IMR-90 (cell line): ENCODE results near the gene OTOA. TPM values are rescaled to one million over a fixed set of nuclear protein-coding genes. Genes with fewer than 3 reads are reported as not detected.

Experiments used
- ATAC-seq: fragments of 200-7000 bp; cut with Tn5 transposase; 2 replicates; pipeline ENCODE4 v1.9.1; 2020; ENCODE audit warnings: low read depth, mild to moderate bottlenecking, moderate library complexity
- BruUV-seq: library from RNA; stranded (reverse); fragments of 400-500 nt; replicated peaks from 2 replicates; lab custom pipeline; 2021; lab: Mats Ljungman, UMichigan
- CTCF ChIA-PET: fragments of 300-600 bp; formaldehyde crosslinking; extraction: SDS; loops from one replicate; lab custom pipeline; 2021; ENCODE audit warnings: antibody characterized with exemption; lab: Yijun Ruan, JAX
- POLR2A ChIA-PET: fragments of 300-600 bp; sonication (Branson Sonifier 250); formaldehyde crosslinking; loops from one replicate; lab custom pipeline; 2022; ENCODE audit warnings: antibody characterized with exemption; ENCODE audit not compliant: unreplicated experiment; lab: Charles Lee
- DNase-seq: peaks from one replicate; pipeline ENCODE4 v3.0.0; 2013
- H2AFZ ChIP-seq: replicated peaks from 2 replicates; pipeline ENCODE3; 2013; ENCODE audit warnings: low read length, mild to moderate bottlenecking; ENCODE audit not compliant: poor library complexity
- H2AK5ac ChIP-seq: 2 replicates; pipeline ENCODE4 v1.6.1; 2013; ENCODE audit warnings: low read depth, low read length, inconsistent platforms
- H2AK9ac ChIP-seq: replicated peaks from 2 replicates; pipeline ENCODE3; 2013; ENCODE audit warnings: mild to moderate bottlenecking, low read depth, low read length, moderate library complexity; ENCODE audit not compliant: poor library complexity
- H2BK120ac ChIP-seq: 2 replicates; pipeline ENCODE4 v1.6.1; 2013; ENCODE audit warnings: low read depth, low read length, inconsistent platforms
- H2BK15ac ChIP-seq: 3 replicates; pipeline ENCODE4 v1.6.1; 2013; ENCODE audit warnings: low read depth, low read length, inconsistent platforms
- H2BK20ac ChIP-seq: 2 replicates; pipeline ENCODE4 v1.6.1; 2013; ENCODE audit warnings: low read depth, mild to moderate bottlenecking, inconsistent platforms, low read length, moderate library complexity
- H2BK5ac ChIP-seq: 2 replicates; pipeline ENCODE4 v1.6.1; 2013; ENCODE audit warnings: mild to moderate bottlenecking, low read depth, low read length, inconsistent platforms; ENCODE audit not compliant: poor library complexity, severe bottlenecking
- H3K14ac ChIP-seq: replicated peaks from 2 replicates; pipeline ENCODE4 v1.6.1; 2013; ENCODE audit warnings: low read depth, low read length, inconsistent platforms
- H3K18ac ChIP-seq: 2 replicates; pipeline ENCODE4 v1.6.1; 2013; ENCODE audit warnings: low read depth, low read length, control low read depth
- H3K23ac ChIP-seq: 2 replicates; pipeline ENCODE4 v1.6.1; 2013; ENCODE audit warnings: low read depth, low read length, inconsistent platforms
- H3K27ac ChIP-seq: 2 replicates; pipeline ENCODE4 v1.5.1; 2013; ENCODE audit warnings: mild to moderate bottlenecking, control low read depth, low read length; ENCODE audit not compliant: insufficient read depth
- H3K27me3 ChIP-seq: 2 replicates; pipeline ENCODE4 v1.6.1; 2013; ENCODE audit warnings: low read length; ENCODE audit not compliant: control insufficient read depth, insufficient read depth
- H3K36me3 ChIP-seq: 2 replicates; pipeline ENCODE4 v1.6.1; 2013; ENCODE audit warnings: low read length, mixed read lengths; ENCODE audit not compliant: control insufficient read depth, insufficient read depth
- H3K4ac ChIP-seq: 2 replicates; pipeline ENCODE4 v1.6.1; 2013; ENCODE audit warnings: low read depth, low read length, inconsistent platforms
- H3K4me1 ChIP-seq: 2 replicates; pipeline ENCODE4 v1.6.1; 2013; ENCODE audit warnings: low read length, mixed read lengths; ENCODE audit not compliant: control insufficient read depth, insufficient read depth
- H3K4me2 ChIP-seq: 2 replicates; pipeline ENCODE4 v1.6.1; 2013; ENCODE audit warnings: low read depth, mild to moderate bottlenecking, control low read depth, low read length, moderate library complexity
- H3K4me3 ChIP-seq: 2 replicates; pipeline ENCODE4 v1.5.1; 2013; ENCODE audit warnings: low read depth, mild to moderate bottlenecking, control low read depth, low read length, moderate library complexity; ENCODE audit not compliant: insufficient read depth
- H3K56ac ChIP-seq: 2 replicates; pipeline ENCODE4 v1.6.1; 2013; ENCODE audit warnings: low read length, inconsistent platforms; ENCODE audit not compliant: insufficient read depth; ENCODE audit errors: extremely low read depth
- H3K79me1 ChIP-seq, 2 experiments: 2 replicates each; pipeline ENCODE4 v1.6.1; 2013; ENCODE audit warnings: low read length in 2 of 2, inconsistent platforms in 1 of 2, low read depth in 1 of 2
- H3K9ac ChIP-seq: 2 replicates; pipeline ENCODE4 v1.6.1; 2013; ENCODE audit warnings: low read depth, low read length, control low read depth
- H3K9me1 ChIP-seq: 2 replicates; pipeline ENCODE4 v1.6.1; 2013; ENCODE audit warnings: low read length, inconsistent platforms; ENCODE audit not compliant: insufficient read depth
- H3K9me3 ChIP-seq: 2 replicates; pipeline ENCODE4 v1.6.1; 2013; ENCODE audit warnings: low read length; ENCODE audit not compliant: control insufficient read depth, insufficient read depth
- H4K20me1 ChIP-seq: 2 replicates; pipeline ENCODE4 v1.6.1; 2013; ENCODE audit warnings: low read length, inconsistent platforms; ENCODE audit not compliant: insufficient read depth
- H4K5ac ChIP-seq: 2 replicates; pipeline ENCODE4 v1.6.1; 2013; ENCODE audit warnings: mild to moderate bottlenecking, low read depth, low read length, control low read depth
- H4K8ac ChIP-seq, 2 experiments: 2 replicates each; pipeline ENCODE4 v1.6.1; 2013; ENCODE audit warnings: low read depth in 2 of 2, low read length in 2 of 2, control low read depth in 1 of 2, inconsistent platforms in 1 of 2
- H4K91ac ChIP-seq: 2 replicates; pipeline ENCODE4 v1.6.1; 2013; ENCODE audit warnings: low read depth, low read length, inconsistent platforms; ENCODE audit not compliant: insufficient read depth
- BHLHE40 ChIP-seq: fragments of 150-350 bp; IDR thresholded peaks from 2 replicates; pipeline ENCODE4 v1.6.1; 2016; ENCODE audit warnings: mild to moderate bottlenecking, low read depth, low read length
- CEBPB ChIP-seq: IDR thresholded peaks from 2 replicates; pipeline ENCODE4 v1.6.1; 2012; ENCODE audit warnings: low read depth, low read length, improper control_type of control experiment
- CTCF ChIP-seq: conservative IDR thresholded peaks from 2 replicates; pipeline ENCODE4 v1.5.1; 2012; ENCODE audit warnings: mild to moderate bottlenecking, low read depth, low read length, improper control_type of control experiment
- MAFK ChIP-seq: IDR thresholded peaks from 2 replicates; pipeline ENCODE4 v1.6.1; 2012; ENCODE audit warnings: low read depth, low read length, improper control_type of control experiment
- MAZ ChIP-seq: IDR thresholded peaks from 2 replicates; pipeline ENCODE4 v1.6.1; 2012; ENCODE audit warnings: low read depth, mild to moderate bottlenecking, low read length, improper control_type of control experiment, moderate library complexity, borderline replicate concordance
- NFE2L2 ChIP-seq: fragments of 150-350 bp; IDR thresholded peaks from 2 replicates; pipeline ENCODE4 v1.6.1; 2016; ENCODE audit warnings: low read depth, mild to moderate bottlenecking, low read length
- POLR2A ChIP-seq: IDR thresholded peaks from 2 replicates; pipeline ENCODE4 v1.6.1; 2012; ENCODE audit warnings: mild to moderate bottlenecking, low read depth, low read length
- RAD21 ChIP-seq: IDR thresholded peaks from 2 replicates; pipeline ENCODE4 v1.6.1; 2012; ENCODE audit warnings: low read length, improper control_type of control experiment
- RCOR1 ChIP-seq: IDR thresholded peaks from 2 replicates; pipeline ENCODE4 v1.6.1; 2012; ENCODE audit warnings: mild to moderate bottlenecking, low read length, improper control_type of control experiment; ENCODE audit not compliant: insufficient replicate concordance
- RFX5 ChIP-seq: IDR thresholded peaks from 2 replicates; pipeline ENCODE4 v1.8.0; 2012; ENCODE audit warnings: low read depth, mild to moderate bottlenecking, low read length, moderate library complexity
- SMC3 ChIP-seq: fragments of 150-350 bp; IDR thresholded peaks from 2 replicates; pipeline ENCODE4 v1.6.1; 2016; ENCODE audit warnings: low read depth, mild to moderate bottlenecking, antibody characterized with exemption, low read length, moderate library complexity
- USF2 ChIP-seq: fragments of 150-350 bp; IDR thresholded peaks from 2 replicates; pipeline ENCODE4 v1.6.1; 2017; ENCODE audit warnings: mild to moderate bottlenecking, antibody characterized with exemption, low read length, low read depth
- WGBS, 2 experiments: methylation state at CpG; one replicate each; pipeline versions ENCODE4 v1.1.5 to v1.1.7; 2013; ENCODE audit warnings: missing lambda C conversion rate in 2 of 2; ENCODE audit not compliant: insufficient read length in 1 of 2; ENCODE audit errors: extremely low coverage in 2 of 2; 5-methylcytosine and 5-hydroxymethylcytosine counted together
- dilution Hi-C: fragments of 300-500 bp; cut with HindIII; formaldehyde crosslinking; loops from one replicate; pipeline ENCODE4 v1.14.3; 2018; ENCODE audit warnings: low sequenced_read_pairs; ENCODE audit not compliant: unreplicated experiment
- in situ Hi-C: fragments of 300-500 bp; cut with MboI; formaldehyde crosslinking; loops from 3 replicates; pipeline ENCODE4 v1.14.3; 2019; ENCODE audit warnings: low sequenced_read_pairs, inconsistent platforms, mixed read lengths
- intact Hi-C: fragments of 100-400 bp; cut with micrococcal nuclease; formaldehyde crosslinking; loops from 2 replicates; pipeline ENCODE4 v1.10.0; 2022
- polyA plus RNA-seq, 3 experiments: library from polyadenylated mRNA; depleted of rRNA; stranded (reverse); fragments of >200 nt; gene quantifications; 2 replicates each; pipeline ENCODE4 v1.2.3, GENCODE V29; 2012; ENCODE audit warnings: low replicate concordance in 1 of 3
- total RNA-seq: library from RNA; depleted of rRNA; stranded (reverse); fragments of >200 nt; gene quantifications from 2 replicates; pipeline ENCODE4 v1.2.3, GENCODE V29; 2012

OTOA gene
- total and polyA plus RNA-seq, 2 of the 4 experiments (the other 2 are of a cell fraction): 0.02 TPM; not detected in 1

DNA sequence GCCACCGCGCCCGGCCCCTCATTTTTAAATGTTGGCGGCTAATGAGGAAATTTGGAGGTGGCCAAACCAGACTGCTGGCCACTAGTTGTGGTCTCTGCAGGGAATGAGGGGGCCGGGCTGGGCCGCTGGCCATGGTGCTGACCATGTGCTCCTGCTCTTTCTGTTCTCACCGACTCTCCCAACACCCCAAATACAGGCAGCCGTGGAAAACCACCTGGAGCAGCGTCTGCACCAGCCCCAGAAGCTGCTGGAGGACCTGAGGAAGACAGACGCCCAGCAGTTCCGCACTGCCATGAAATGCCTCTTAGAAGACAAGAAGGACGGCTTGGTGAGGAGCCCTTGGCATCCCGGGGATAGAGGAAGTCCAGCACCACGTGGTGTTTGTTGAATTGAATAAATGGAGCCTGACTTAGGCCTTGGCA, 21.3 kb downstream of the OTOA start:
- no TSS peak for BruUV-seq
- Histone ChIP-seq H4K20me1 (no peaks in the 10 kb centered on the region), H3K9ac (no peak overlapping the region), H4K91ac (no peak overlapping the region), H2BK20ac (no peak overlapping the region), H3K23ac (no peak overlapping the region), H3K27me3 (peaks cover 2% of the 10 kb centered on the region; the same call in 1 of the 2 replicates), H2BK15ac (no peak overlapping the region), H3K4me2 (no peak overlapping the region), H3K27ac (no peak overlapping the region), H4K5ac (no peak overlapping the region), H4K8ac (no peak overlapping the region), H3K9me1 (no peaks in the 10 kb centered on the region), H2AK9ac (no peak overlapping the region), H3K79me1 (no peaks in the 10 kb centered on the region), H2AFZ (no peak overlapping the region), H2BK5ac (no peak overlapping the region), H3K56ac (no peak overlapping the region), H3K4ac (no peak overlapping the region), H3K18ac (no peak overlapping the region), H3K4me1 (no peaks in the 10 kb centered on the region), H3K4me3 (no peak overlapping the region), H3K14ac (no peak overlapping the region), H2AK5ac (no peak overlapping the region), H3K36me3 (no peaks in the 10 kb centered on the region), H3K9me3 (0 out of 2 replicates have a peak, but pooled peaks cover 2% of the 10 kb centered on the region), H2BK120ac (no peak overlapping the region)
- 50% methylated on average over 4 of the region's 14 CpGs; no CpG with 5 or more reads in 1 of the 2 experiments for WGBS, 2 experiments
- DNase-seq (no peak), ATAC-seq (no peak)
- dilution Hi-C loops: no loop called here
- ChIA-PET POLR2A (no interaction called here), CTCF (no interaction called here)
- intact Hi-C loops: no loop called here
- in situ Hi-C loops: no loop called here
- no peak for TF ChIP-seq USF2
- TF ChIP-seq MAFK: no peak
- no peak for TF ChIP-seq NFE2L2
- TF ChIP-seq CEBPB: no peak
- TF ChIP-seq POLR2A: no peak
- TF ChIP-seq BHLHE40: no peak
- TF ChIP-seq RFX5: no peak
- TF ChIP-seq SMC3: no peak
- TF ChIP-seq RAD21: no peak
- no peak for TF ChIP-seq CTCF
- no peak for TF ChIP-seq RCOR1
- TF ChIP-seq MAZ: no peak
